Astrocyte of the spinal cord (primary cell): ENCODE measurements around the gene CFAP90.

Source experiments
- DNase-seq: peaks from one replicate; pipeline ENCODE4 v3.0.0; 2011; ENCODE audit warnings: low read depth, low spot score
- H3K4me3 ChIP-seq: 2 replicates; pipeline ENCODE4 v1.5.1; 2011; ENCODE audit warnings: low read depth, mild to moderate bottlenecking, low read length, moderate library complexity
- CTCF ChIP-seq: IDR thresholded peaks from 2 replicates; pipeline ENCODE4 v1.5.1; 2012; ENCODE audit warnings: low read depth, mild to moderate bottlenecking, low read length, inconsistent platforms
- in situ Hi-C: cut with HindIII; loops from 2 replicates; pipeline ENCODE4 v1.10.0; 2017; ENCODE audit warnings: low sequenced_read_pairs

The CFAP90 gene

GRCh38 chr5:7850395-7851239, at the start of gene CFAP90:
Gene CFAP90, minus strand, starts transcription at chr5:7851133. Its CDS starts 112 bp downstream, at chr5:7851021.
- peak; percentile 41 for DNase-seq
- in situ Hi-C loops: no loop called here
- TF ChIP-seq CTCF: peak; percentile 59
- peak within 1 kb of the TSS; percentile 38 for H3K4me3 ChIP-seq

GRCh38 chr5:7897014-7897600, 46.2 kb upstream of the CFAP90 start:
- DNase-seq: peak; percentile 60
- H3K4me3 ChIP-seq: no peak overlapping the region
- TF ChIP-seq CTCF: peak; percentile 56
- in situ Hi-C loops: no loop called here

- DNase-seq: no peak
- in situ Hi-C loops: no loop called here
- H3K4me3 ChIP-seq: no peak overlapping the region
- no peak for TF ChIP-seq CTCF
Observed at GRCh38 chr5:7894860-7895259, 43.9 kb upstream of the CFAP90 start.

GRCh38 chr5:7894439-7894838, 43.5 kb upstream of the CFAP90 start:
- in situ Hi-C loops: no loop called here
- no peak for TF ChIP-seq CTCF
- H3K4me3 ChIP-seq: no peak overlapping the region
- no peak for DNase-seq

- in situ Hi-C loops: no loop called here
- no peak for DNase-seq
- no peak for TF ChIP-seq CTCF
Observed at GRCh38 chr5:7888901-7889300, 38.0 kb upstream of the CFAP90 start.

GRCh38 chr5:7886849-7887475, 36.0 kb upstream of the CFAP90 start:
- peak; percentile 39 for TF ChIP-seq CTCF
- peak; percentile 60 for DNase-seq
- H3K4me3 ChIP-seq: no peak overlapping the region
- in situ Hi-C loops: no loop called here

More at GRCh38 chr5:7888901-7889300, 38.0 kb upstream of the CFAP90 start:
- H3K4me3 ChIP-seq: no peak overlapping the region
